Astrocyte (in vitro differentiated cells and primary cell): ENCODE results near the gene B4GALT5.

ENCODE experiments used
- EZH2 ChIP-seq: IDR thresholded peaks from 2 replicates; pipeline ENCODE4 v1.6.1; 2012; ENCODE audit warnings: mild to moderate bottlenecking, low read length, inconsistent platforms; ENCODE audit not compliant: insufficient read depth
- TF ChIP-seq, protein P1 (sequence below): IDR thresholded peaks from 2 replicates; pipeline ENCODE4 v1.5.1; 2011; ENCODE audit warnings: low read depth, mild to moderate bottlenecking, inconsistent platforms, low read length, moderate library complexity; ENCODE audit not compliant: insufficient read depth

DNA sequence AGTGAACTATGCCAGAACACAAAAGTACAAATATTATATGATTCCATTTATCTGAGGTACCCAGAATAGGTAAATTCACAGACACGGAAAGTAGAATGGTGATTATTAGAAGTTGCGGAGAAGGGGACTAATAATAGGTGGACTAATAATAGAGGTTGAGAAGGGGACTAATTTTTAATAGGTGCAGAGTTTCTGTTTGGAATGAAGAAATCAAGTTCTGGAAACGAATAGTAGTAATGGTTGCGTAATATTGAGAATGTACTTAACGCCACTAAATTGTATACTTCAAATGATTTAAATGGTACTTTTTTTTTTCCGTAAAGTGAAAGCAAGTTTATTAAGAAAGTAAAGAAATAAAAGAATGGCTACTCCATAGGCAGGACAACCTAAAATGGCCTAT is 33.2 kb downstream of the B4GALT5 start:
- TF ChIP-seq, protein P1, sequence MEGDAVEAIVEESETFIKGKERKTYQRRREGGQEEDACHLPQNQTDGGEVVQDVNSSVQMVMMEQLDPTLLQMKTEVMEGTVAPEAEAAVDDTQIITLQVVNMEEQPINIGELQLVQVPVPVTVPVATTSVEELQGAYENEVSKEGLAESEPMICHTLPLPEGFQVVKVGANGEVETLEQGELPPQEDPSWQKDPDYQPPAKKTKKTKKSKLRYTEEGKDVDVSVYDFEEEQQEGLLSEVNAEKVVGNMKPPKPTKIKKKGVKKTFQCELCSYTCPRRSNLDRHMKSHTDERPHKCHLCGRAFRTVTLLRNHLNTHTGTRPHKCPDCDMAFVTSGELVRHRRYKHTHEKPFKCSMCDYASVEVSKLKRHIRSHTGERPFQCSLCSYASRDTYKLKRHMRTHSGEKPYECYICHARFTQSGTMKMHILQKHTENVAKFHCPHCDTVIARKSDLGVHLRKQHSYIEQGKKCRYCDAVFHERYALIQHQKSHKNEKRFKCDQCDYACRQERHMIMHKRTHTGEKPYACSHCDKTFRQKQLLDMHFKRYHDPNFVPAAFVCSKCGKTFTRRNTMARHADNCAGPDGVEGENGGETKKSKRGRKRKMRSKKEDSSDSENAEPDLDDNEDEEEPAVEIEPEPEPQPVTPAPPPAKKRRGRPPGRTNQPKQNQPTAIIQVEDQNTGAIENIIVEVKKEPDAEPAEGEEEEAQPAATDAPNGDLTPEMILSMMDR: no peak
- no peak for TF ChIP-seq EZH2
